HepG2 (cell line): ENCODE data around the gene PRR14. TPM values are rescaled to one million over a fixed set of nuclear protein-coding genes. Genes with fewer than 3 reads are reported as not detected.

ENCODE experiments used
- ATRX ChIP-seq: sonication (generic); formaldehyde crosslinking; IDR thresholded peaks from 2 replicates; pipeline ENCODE4 v1.4.0; 2020; ENCODE audit warnings: missing genetic modification reagents, borderline replicate concordance
- CC2D1A ChIP-seq: sonication (generic); formaldehyde crosslinking; IDR thresholded peaks from 2 replicates; pipeline ENCODE4 v1.8.1; 2023; ENCODE audit warnings: mild to moderate bottlenecking, missing genetic modification reagents
- ERF ChIP-seq: IDR thresholded peaks from 2 replicates; pipeline ENCODE4 v1.6.1; 2018; ENCODE audit warnings: missing biosample characterization, missing genetic modification reagents
- GTF3A ChIP-seq: sonication (generic); formaldehyde crosslinking; conservative IDR thresholded peaks from 2 replicates; pipeline ENCODE4 v1.4.0; 2020; ENCODE audit warnings: mild to moderate bottlenecking, missing genetic modification reagents
- IKZF5 ChIP-seq: IDR thresholded peaks from 2 replicates; pipeline ENCODE4 v1.6.1; 2018; ENCODE audit warnings: missing genetic modification reagents, mild to moderate bottlenecking, missing compliant biosample characterization
- KDM2A ChIP-seq: sonication (generic); formaldehyde crosslinking; IDR thresholded peaks from 2 replicates; pipeline ENCODE4 v1.4.0; 2020; ENCODE audit warnings: low read depth, missing genetic modification reagents, borderline replicate concordance
- KDM3A ChIP-seq: IDR thresholded peaks from 2 replicates; pipeline ENCODE4 v1.6.1; 2018; ENCODE audit warnings: low read depth, missing compliant biosample characterization
- KDM5A ChIP-seq: fragments of 200-600 bp; sonication (generic); IDR thresholded peaks from 2 replicates; pipeline ENCODE4 v1.7.0; 2018; ENCODE audit warnings: antibody characterized with exemption, mild to moderate bottlenecking, low read length, borderline replicate concordance
- LBX2 ChIP-seq: sonication (generic); formaldehyde crosslinking; IDR thresholded peaks from 2 replicates; pipeline ENCODE4 v1.5.0; 2020; ENCODE audit warnings: missing genetic modification reagents, mild to moderate bottlenecking, borderline replicate concordance
- MED1 ChIP-seq: sonication (generic); formaldehyde crosslinking; IDR thresholded peaks from 2 replicates; pipeline ENCODE4 v1.4.0; 2020; ENCODE audit warnings: missing genetic modification reagents
- MYNN ChIP-seq: sonication (generic); formaldehyde crosslinking; IDR thresholded peaks from 2 replicates; pipeline ENCODE4 v1.4.0; 2020; ENCODE audit warnings: mild to moderate bottlenecking, low read depth, missing genetic modification reagents
- PRDM10 ChIP-seq: sonication (generic); formaldehyde crosslinking; IDR thresholded peaks from 2 replicates; pipeline ENCODE4 v1.4.0; 2020; ENCODE audit warnings: low read depth, missing genetic modification reagents
- SRSF1 ChIP-seq: fragments of 200-400 bp; formaldehyde crosslinking; optimal IDR thresholded peaks from 2 replicates; pipeline ENCODE3; 2017; ENCODE audit warnings: mild to moderate bottlenecking, low read depth, low read length, moderate library complexity
- TOE1 ChIP-seq: sonication (generic); formaldehyde crosslinking; IDR thresholded peaks from 2 replicates; pipeline ENCODE4 v1.4.0; 2020; ENCODE audit warnings: mild to moderate bottlenecking, missing genetic modification reagents
- ZBED4 ChIP-seq: sonication (generic); formaldehyde crosslinking; IDR thresholded peaks from 2 replicates; pipeline ENCODE4 v1.4.0; 2020; ENCODE audit warnings: missing genetic modification reagents, borderline replicate concordance
- ZMYM4 ChIP-seq: sonication (generic); formaldehyde crosslinking; IDR thresholded peaks from 2 replicates; pipeline ENCODE4 v1.8.1; 2023; ENCODE audit warnings: mild to moderate bottlenecking, missing genetic modification reagents
- ZNF263 ChIP-seq: sonication (generic); formaldehyde crosslinking; IDR thresholded peaks from 2 replicates; pipeline ENCODE4 v1.4.0; 2020; ENCODE audit warnings: missing genetic modification reagents
- ZNF34 ChIP-seq: sonication (generic); formaldehyde crosslinking; IDR thresholded peaks from 2 replicates; pipeline ENCODE4 v1.4.0; 2020; ENCODE audit warnings: mild to moderate bottlenecking, missing genetic modification reagents, borderline replicate concordance
- ZNF563 ChIP-seq: sonication (generic); formaldehyde crosslinking; IDR thresholded peaks from 2 replicates; pipeline ENCODE4 v1.8.0; 2022; ENCODE audit warnings: mild to moderate bottlenecking, moderate library complexity, missing genetic modification reagents
- ZSCAN22 ChIP-seq: sonication (generic); formaldehyde crosslinking; IDR thresholded peaks from 2 replicates; pipeline ENCODE4 v1.4.0; 2020; ENCODE audit warnings: mild to moderate bottlenecking, missing genetic modification reagents
- polyA plus RNA-seq, 8 experiments: library from polyadenylated mRNA; depleted of rRNA in 3 of 8; stranded (reverse) in 7 of 8; unstranded in 1 of 8; fragments of >200 nt; fragmentation: Illumina TruSeq in 4 of 8; extraction: Trizol in 4 of 8; gene quantifications; 2 replicates each; pipeline versions ENCODE4 v1.2.1 to v1.2.3, GENCODE V29; 2011 to 2016; ENCODE audit warnings: low read depth in 4 of 8, missing spikeins in 1 of 8, mixed read lengths in 1 of 8; ENCODE audit not compliant: insufficient read depth in 1 of 8
- total RNA-seq, 5 experiments: library from RNA; depleted of rRNA; stranded (reverse); fragments of >200 nt; fragmentation: Illumina TruSeq; extraction: Trizol; gene quantifications; 2 replicates each; pipeline ENCODE4 v1.2.3, GENCODE V29; 2016; ENCODE audit warnings: low read depth in 1 of 5

PRR14 gene
- total and polyA plus RNA-seq, 2 of the 13 experiments (the other 11 are each of a cell fraction or from before 2014, with no cell fraction given) = 8.4 to 11.0 TPM

GRCh38 chr16:30651124-30652004, 604 bp downstream of the PRR14 start (continued):
- TF ChIP-seq MYNN (CRISPR knock-in tag) = no peak
- 0 out of 2 replicates have a peak, but pooled peaks have one; percentile 53 for TF ChIP-seq ERF (CRISPR knock-in tag)
- no peak for TF ChIP-seq ZNF34
- no peak for TF ChIP-seq ZBED4 (CRISPR knock-in tag)
- TF ChIP-seq GTF3A (CRISPR knock-in tag) = no peak
- TF ChIP-seq KDM2A (CRISPR knock-in tag) = 0 out of 2 replicates have a peak, but pooled peaks have one; percentile 48
- no peak for TF ChIP-seq CC2D1A (CRISPR knock-in tag)
- 0 out of 2 replicates have a peak, but pooled peaks have one; percentile 44 for TF ChIP-seq KDM5A
- peak; percentile 76 for TF ChIP-seq ZNF263
- TF ChIP-seq PRDM10 (CRISPR knock-in tag) = no peak
- 0 out of 2 replicates have a peak, but pooled peaks have one; percentile 23 for TF ChIP-seq KDM3A (CRISPR knock-in tag)
- TF ChIP-seq ATRX (CRISPR knock-in tag) = no peak
- 0 out of 2 replicates have a peak, but pooled peaks have one; percentile 66 for TF ChIP-seq LBX2
- TF ChIP-seq IKZF5 = no peak; the same call in 1 of the 2 replicates
- TF ChIP-seq ZSCAN22 (CRISPR knock-in tag) = no peak
- TF ChIP-seq MED1 = peak; percentile 47; the same call in 1 of the 2 replicates
- TF ChIP-seq ZNF563 (CRISPR knock-in tag) = peak; percentile 61
- TF ChIP-seq ZMYM4 (CRISPR knock-in tag) = peak; percentile 7; the same call in 1 of the 2 replicates
- TF ChIP-seq TOE1 = no peak
- no peak for TF ChIP-seq SRSF1
